Astrocyte (in vitro differentiated cells and primary cell): ENCODE measurements around the gene IP6K2. TPM values are rescaled to one million over a fixed set of nuclear protein-coding genes. Genes with fewer than 3 reads are reported as not detected.
A peak's percentile ranks its signal among the peaks of the same experiment; 100 is the strongest.

Source experiments
- DNase-seq: peaks from one replicate; pipeline ENCODE4 v3.0.0-alpha.2; 2010; ENCODE audit warnings: low read depth
- FAIRE-seq: peaks from 2 replicates; lab custom pipeline; 2011; peaks lifted over from hg19 to GRCh38; lab: Jason Lieb, UNC
- H2AFZ ChIP-seq: 2 replicates; pipeline ENCODE4 v1.6.0; 2012; ENCODE audit warnings: low read depth, low read length, inconsistent platforms
- H3K27ac ChIP-seq: 2 replicates; pipeline ENCODE4 v1.5.1; 2011; ENCODE audit warnings: low read depth, low read length, inconsistent platforms
- H3K27me3 ChIP-seq: 2 replicates; pipeline ENCODE4 v1.6.0; 2011; ENCODE audit warnings: low read length, inconsistent platforms; ENCODE audit not compliant: insufficient read depth
- H3K36me3 ChIP-seq: 2 replicates; pipeline ENCODE4 v1.5.1; 2011; ENCODE audit warnings: low read length, inconsistent platforms; ENCODE audit not compliant: insufficient read depth
- H3K4me1 ChIP-seq: 2 replicates; pipeline ENCODE4 v1.5.1; 2011; ENCODE audit warnings: low read length, inconsistent platforms; ENCODE audit not compliant: insufficient read depth
- H3K4me2 ChIP-seq: 2 replicates; pipeline ENCODE4 v1.6.0; 2012; ENCODE audit warnings: low read length, inconsistent platforms
- H3K4me3 ChIP-seq: 2 replicates; pipeline ENCODE4 v1.5.1; 2011; ENCODE audit warnings: low read depth, mild to moderate bottlenecking, low read length, inconsistent platforms; ENCODE audit not compliant: insufficient read depth
- H3K79me2 ChIP-seq: 2 replicates; pipeline ENCODE4 v1.6.0; 2012; ENCODE audit warnings: mild to moderate bottlenecking, low read length, inconsistent platforms; ENCODE audit not compliant: insufficient read depth
- H3K9ac ChIP-seq: 2 replicates; pipeline ENCODE4 v1.6.0; 2012; ENCODE audit warnings: mild to moderate bottlenecking, low read length, inconsistent platforms
- H3K9me3 ChIP-seq: 2 replicates; pipeline ENCODE4 v1.5.1; 2012; ENCODE audit warnings: low read depth, mild to moderate bottlenecking, low read length, inconsistent platforms; ENCODE audit not compliant: insufficient read depth
- H4K20me1 ChIP-seq: 2 replicates; pipeline ENCODE4 v1.6.0; 2012; ENCODE audit warnings: low read length, inconsistent platforms; ENCODE audit not compliant: insufficient read depth
- H3K27ac Mint-ChIP-seq: one replicate; pipeline ENCODE4 v1.8.0; 2021; ENCODE audit warnings: mild to moderate bottlenecking, mixed read lengths; ENCODE audit not compliant: unreplicated experiment
- H3K27me3 Mint-ChIP-seq: one replicate; pipeline ENCODE4 v1.8.0; 2021; ENCODE audit warnings: low read depth, mixed read lengths; ENCODE audit not compliant: unreplicated experiment
- H3K36me3 Mint-ChIP-seq: one replicate; pipeline ENCODE4 v1.8.0; 2021; ENCODE audit warnings: low read depth, mixed read lengths; ENCODE audit not compliant: unreplicated experiment
- H3K4me1 Mint-ChIP-seq: one replicate; pipeline ENCODE4 v1.8.0; 2021; ENCODE audit warnings: low read depth, mixed read lengths; ENCODE audit not compliant: unreplicated experiment
- H3K4me3 Mint-ChIP-seq: one replicate; pipeline ENCODE4 v1.8.0; 2021; ENCODE audit warnings: mild to moderate bottlenecking, moderate library complexity, mixed read lengths; ENCODE audit not compliant: unreplicated experiment
- H3K9me3 Mint-ChIP-seq: one replicate; pipeline ENCODE4 v1.8.0; 2021; ENCODE audit warnings: mild to moderate bottlenecking, mixed read lengths; ENCODE audit not compliant: unreplicated experiment
- CTCF ChIP-seq: IDR thresholded peaks from 2 replicates; pipeline ENCODE4 v1.5.1; 2011; ENCODE audit warnings: low read depth, mild to moderate bottlenecking, inconsistent platforms, low read length, moderate library complexity; ENCODE audit not compliant: insufficient read depth
- EZH2 ChIP-seq: IDR thresholded peaks from 2 replicates; pipeline ENCODE4 v1.6.1; 2012; ENCODE audit warnings: mild to moderate bottlenecking, low read length, inconsistent platforms; ENCODE audit not compliant: insufficient read depth
- total RNA-seq: library from RNA; stranded (reverse); gene quantifications from 2 replicates; pipeline ENCODE4 v1.2.1, GENCODE V29; 2021

IP6K2 gene
- total RNA-seq, 1 donor from 2014 or later = 104 TPM

DNA sequence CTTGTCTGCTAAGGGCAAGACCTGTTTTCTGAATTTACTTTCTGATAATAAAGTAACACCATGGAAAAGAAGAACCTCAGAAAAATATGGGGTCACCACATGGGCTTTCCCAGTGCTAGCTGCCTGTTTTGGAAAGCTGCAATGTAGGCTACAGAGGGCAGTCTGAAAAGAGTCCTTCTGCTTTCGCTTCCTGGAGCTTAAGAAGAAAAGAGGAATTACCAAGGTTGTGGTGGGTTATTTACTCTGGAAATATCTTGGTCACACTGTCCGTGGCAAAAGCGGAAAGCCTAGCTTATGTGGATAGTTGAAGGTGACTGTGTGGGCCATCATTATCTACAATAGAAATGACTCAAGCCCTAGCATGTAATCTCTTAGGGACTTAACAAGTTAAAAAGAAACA lies 31.7 kb upstream of the IP6K2 start:
- Mint-ChIP-seq H3K36me3 (peaks cover 31% of the 10 kb centered on the region), H3K4me1 (no peaks in the 10 kb centered on the region), H3K9me3 (no peaks in the 10 kb centered on the region), H3K27me3 (no peaks in the 10 kb centered on the region), H3K4me3 (no peak overlapping the region), H3K27ac (no peak overlapping the region)
- no peak overlapping the region for H3K4me3 ChIP-seq
- no peak overlapping the region for H3K4me2 ChIP-seq
- TF ChIP-seq EZH2 (no peak), CTCF (no peak)
- no peaks in the 10 kb centered on the region for H3K9me3 ChIP-seq
- H3K27ac ChIP-seq = no peak overlapping the region
- FAIRE-seq (no peak), DNase-seq (no peak)
- H3K4me1 ChIP-seq = no peaks in the 10 kb centered on the region
- H3K36me3 ChIP-seq = peaks cover 16% of the 10 kb centered on the region
- no peaks in the 10 kb centered on the region for H3K79me2 ChIP-seq
- H4K20me1 ChIP-seq = peaks cover 4% of the 10 kb centered on the region
- no peaks in the 10 kb centered on the region for H3K27me3 ChIP-seq
- H2AFZ ChIP-seq = no peak overlapping the region
- no peak overlapping the region for H3K9ac ChIP-seq

DNA sequence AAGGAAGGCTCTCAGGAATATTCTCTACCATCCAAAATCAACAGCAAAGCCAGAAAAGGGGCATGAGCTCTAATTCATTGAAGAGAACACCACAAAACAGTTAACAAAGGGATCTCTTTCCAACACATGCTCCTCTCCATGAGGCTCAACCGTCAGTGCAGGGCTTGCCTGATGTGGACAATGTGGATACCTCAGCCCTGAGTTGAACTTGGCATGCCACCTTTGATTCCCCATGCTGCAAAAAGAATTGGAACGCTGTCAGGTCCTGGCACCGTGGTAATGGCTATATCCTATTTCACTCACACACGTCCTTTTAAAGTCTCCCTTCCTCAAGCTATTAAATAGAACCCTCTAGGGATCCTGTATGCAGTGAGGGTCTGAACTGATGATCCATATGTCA lies 30.7 kb upstream of the IP6K2 start:
- H3K36me3 ChIP-seq = peaks cover 16% of the 10 kb centered on the region
- no peaks in the 10 kb centered on the region for H3K4me1 Mint-ChIP-seq
- no peak overlapping the region for H3K4me3 Mint-ChIP-seq
- no peak overlapping the region for H2AFZ ChIP-seq
- H4K20me1 ChIP-seq = peaks cover 4% of the 10 kb centered on the region
- H3K27ac Mint-ChIP-seq = no peak overlapping the region
- no peaks in the 10 kb centered on the region for H3K4me1 ChIP-seq
- no peak overlapping the region for H3K4me2 ChIP-seq
- no peaks in the 10 kb centered on the region for H3K9me3 ChIP-seq
- H3K4me3 ChIP-seq = no peak overlapping the region
- H3K9me3 Mint-ChIP-seq = no peaks in the 10 kb centered on the region
- no peaks in the 10 kb centered on the region for H3K79me2 ChIP-seq
- H3K27ac ChIP-seq = no peak overlapping the region
- no peak overlapping the region for H3K9ac ChIP-seq
- no peaks in the 10 kb centered on the region for H3K27me3 ChIP-seq
- H3K27me3 Mint-ChIP-seq = no peaks in the 10 kb centered on the region
- FAIRE-seq (no peak), DNase-seq (no peak)
- TF ChIP-seq EZH2 = no peak
- no peak for TF ChIP-seq CTCF
- peaks cover 31% of the 10 kb centered on the region for H3K36me3 Mint-ChIP-seq

- H4K20me1 ChIP-seq = peaks cover 4% of the 10 kb centered on the region
- H3K27ac ChIP-seq = no peak overlapping the region
- FAIRE-seq = no peak
- Mint-ChIP-seq H3K27me3 (no peaks in the 10 kb centered on the region), H3K4me1 (no peaks in the 10 kb centered on the region), H3K9me3 (no peaks in the 10 kb centered on the region), H3K36me3 (peaks cover 31% of the 10 kb centered on the region), H3K27ac (no peak overlapping the region), H3K4me3 (peak overlapping the region; percentile 34)
- H2AFZ ChIP-seq = no peak overlapping the region
- no peaks in the 10 kb centered on the region for H3K9me3 ChIP-seq
- H3K4me1 ChIP-seq = no peaks in the 10 kb centered on the region
- H3K27me3 ChIP-seq = no peaks in the 10 kb centered on the region
- no peak overlapping the region for H3K4me2 ChIP-seq
- DNase-seq = no peak
- H3K4me3 ChIP-seq = no peak overlapping the region
- no peak overlapping the region for H3K9ac ChIP-seq
- peaks cover 16% of the 10 kb centered on the region for H3K36me3 ChIP-seq
- TF ChIP-seq CTCF (no peak), EZH2 (no peak)
- no peaks in the 10 kb centered on the region for H3K79me2 ChIP-seq
These were observed 30.1 kb upstream of the IP6K2 start for GRCh38 chr3:48747015-48747615.
